A673 (cell line): Measurements from ENCODE around the gene AFF2.

Experiments
- CTCF ChIP-seq: fragments of 300-800, 200-600 bp; sonication (generic); conservative IDR thresholded peaks from 2 replicates; pipeline ENCODE4 v1.5.1; 2017; ENCODE audit warnings: low read depth, mild to moderate bottlenecking, antibody characterized with exemption, low read length, moderate library complexity, mixed read lengths
- EZH2 ChIP-seq: fragments of 200-600 bp; sonication (generic); IDR thresholded peaks from 2 replicates; pipeline ENCODE4 v1.6.1; 2017; ENCODE audit warnings: borderline replicate concordance, low read depth, mild to moderate bottlenecking, mixed read lengths, antibody characterized with exemption, low read length; ENCODE audit not compliant: poor library complexity, severe bottlenecking

- no peak for TF ChIP-seq CTCF
- TF ChIP-seq EZH2, result no peak
Observed at GRCh38 chrX:148961985-148962384, 461.6 kb downstream of the AFF2 start.
